ENCODE data around the gene WIZ.
"Not testable (repeated sequence)": the region's sequence is repeated elsewhere in the genome, so short reads cannot be mapped to it uniquely, and the experiment has no call there.

WIZ gene

GRCh38 chr19:15428956-15429824, 20.6 kb downstream of the WIZ start:
- no peak for DNase-seq

- no peak for DNase-seq
Measured at GRCh38 chr19:15427991-15428471, 21.7 kb downstream of the WIZ start.

DNA sequence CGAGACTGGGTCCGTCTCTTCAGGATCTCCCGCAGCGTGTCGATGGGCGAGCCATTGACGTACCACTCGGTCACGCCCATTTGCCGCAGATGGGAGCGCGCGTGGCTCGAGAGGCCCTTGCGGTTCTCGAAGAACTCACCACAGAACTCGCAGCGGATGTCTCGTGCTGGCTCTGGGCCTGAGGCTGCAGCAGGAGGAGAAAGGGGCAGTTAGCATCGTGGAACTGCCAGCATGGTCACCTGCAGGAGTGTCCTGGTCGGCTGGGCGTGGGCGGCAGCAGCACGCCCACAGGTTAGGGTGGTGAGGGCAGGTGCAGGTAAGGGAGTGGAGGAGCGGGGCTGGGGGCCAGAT, 22.4 kb downstream of the WIZ start:
- no peak for DNase-seq

- no peak for DNase-seq
Measured at GRCh38 chr19:15426485-15427349, 23.0 kb downstream of the WIZ start.

DNA sequence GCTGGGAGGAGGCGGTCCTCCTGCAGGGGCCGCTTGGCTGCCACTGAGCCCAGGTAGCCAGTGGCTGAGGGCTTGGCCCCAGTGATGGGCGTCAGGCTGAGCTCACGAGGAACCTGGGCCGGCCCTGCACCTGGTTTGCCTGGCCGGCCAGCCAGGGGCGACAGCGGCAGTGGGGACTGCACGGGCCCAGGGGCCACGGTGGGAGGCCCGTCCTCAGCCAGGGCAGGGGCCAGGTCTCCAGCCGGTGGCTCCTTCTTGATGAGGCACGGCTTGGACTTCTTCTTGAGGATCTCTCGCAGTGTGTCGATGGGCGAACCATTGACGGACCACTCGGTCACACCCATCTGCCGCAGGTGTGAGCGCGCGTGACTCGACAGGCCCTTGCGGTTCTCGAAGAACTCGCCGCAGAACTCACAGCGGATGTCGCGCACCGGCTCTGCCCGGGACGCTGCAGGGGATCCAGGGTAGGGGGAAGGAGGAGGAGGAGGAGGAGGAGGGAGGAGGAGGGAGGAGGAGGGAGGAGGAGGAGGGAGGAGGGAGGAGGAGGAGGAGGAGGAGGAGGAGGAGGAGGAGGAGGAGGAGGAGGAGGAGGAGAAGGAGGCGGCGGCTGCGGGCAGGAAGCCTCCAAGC, 24.3 kb downstream of the WIZ start:
- no peak for DNase-seq

DNA sequence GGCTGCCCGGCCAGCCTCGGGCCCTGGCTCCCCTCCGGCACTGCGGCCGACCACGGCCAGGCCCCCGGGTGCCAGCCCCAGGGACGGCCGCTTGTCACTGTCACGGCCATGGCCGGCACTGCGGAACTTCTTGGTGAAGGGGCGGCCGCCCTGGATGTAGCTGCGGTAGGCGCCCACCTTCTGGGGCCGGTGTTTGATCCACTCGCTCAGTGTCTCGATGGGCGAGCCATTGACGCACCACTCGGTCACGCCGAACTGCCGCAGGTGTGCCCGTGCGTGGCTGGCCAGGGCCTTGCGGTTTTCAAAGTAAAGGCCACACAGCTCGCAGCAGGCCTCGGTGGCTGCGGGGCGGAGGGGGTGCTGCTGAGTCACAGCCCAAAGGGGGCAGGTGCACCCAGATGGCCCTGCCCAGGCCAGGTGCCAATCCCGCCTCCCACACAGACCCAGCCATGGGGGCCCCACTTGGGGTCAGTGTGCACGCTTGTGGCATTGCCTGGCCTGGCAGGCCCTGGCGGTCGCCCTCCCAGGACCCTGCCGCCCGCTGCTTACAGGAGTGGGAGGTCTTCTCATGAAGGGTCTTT, 25.0 kb downstream of the WIZ start:
- no peak for DNase-seq

GRCh38 chr19:15424121-15424520, 25.6 kb downstream of the WIZ start:
- no peak for DNase-seq

DNA sequence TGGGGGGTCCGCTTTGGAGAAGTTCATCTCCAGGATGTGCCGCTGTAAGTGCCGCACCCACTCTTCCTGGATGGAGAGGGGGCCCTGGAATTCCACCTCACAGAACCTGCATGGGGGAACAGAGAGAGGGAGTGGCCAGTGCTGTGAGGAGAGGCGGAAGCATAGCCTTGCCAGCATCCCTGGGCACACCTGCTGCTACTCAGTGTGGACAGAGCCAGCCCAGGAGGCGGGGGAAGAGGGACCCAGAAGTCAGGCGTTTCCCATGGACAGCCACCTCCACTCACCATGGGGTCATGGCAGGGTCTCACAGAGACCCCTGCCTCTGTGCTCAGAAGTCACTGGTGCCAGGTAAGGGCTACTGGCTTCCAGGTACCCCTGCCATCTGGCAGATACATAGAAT, 26.6 kb downstream of the WIZ start:
- no peak for DNase-seq

GRCh38 chr19:15422296-15423075, 27.3 kb downstream of the WIZ start:
- DNase-seq: no peak

DNA sequence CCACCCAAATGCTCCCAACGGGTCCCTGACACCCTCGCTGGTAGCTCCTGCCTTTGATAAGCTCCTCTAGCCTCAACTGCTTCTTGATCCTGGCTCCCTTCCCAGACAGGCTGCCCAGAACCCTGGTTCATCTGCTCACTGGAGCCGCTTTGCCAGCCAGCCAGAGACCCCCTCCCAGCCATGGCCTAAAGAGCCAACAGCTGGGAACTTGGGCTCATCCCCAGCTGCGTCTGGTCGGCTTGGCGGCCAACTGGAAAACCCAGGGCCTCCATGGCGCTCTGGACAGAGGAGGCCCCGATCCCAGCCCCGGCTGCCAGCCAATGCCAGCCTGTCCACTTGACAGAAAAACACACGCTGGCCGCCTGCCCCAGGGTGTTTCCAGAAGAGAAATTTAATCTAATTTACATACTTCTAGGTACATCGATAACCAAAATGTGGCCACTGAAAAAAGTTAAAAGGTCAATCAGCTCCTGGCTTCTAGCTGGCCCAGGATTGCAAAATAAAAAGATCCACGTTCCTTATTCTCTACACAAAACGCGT, 28.0 kb downstream of the WIZ start:
- DNase-seq: no peak

DNA sequence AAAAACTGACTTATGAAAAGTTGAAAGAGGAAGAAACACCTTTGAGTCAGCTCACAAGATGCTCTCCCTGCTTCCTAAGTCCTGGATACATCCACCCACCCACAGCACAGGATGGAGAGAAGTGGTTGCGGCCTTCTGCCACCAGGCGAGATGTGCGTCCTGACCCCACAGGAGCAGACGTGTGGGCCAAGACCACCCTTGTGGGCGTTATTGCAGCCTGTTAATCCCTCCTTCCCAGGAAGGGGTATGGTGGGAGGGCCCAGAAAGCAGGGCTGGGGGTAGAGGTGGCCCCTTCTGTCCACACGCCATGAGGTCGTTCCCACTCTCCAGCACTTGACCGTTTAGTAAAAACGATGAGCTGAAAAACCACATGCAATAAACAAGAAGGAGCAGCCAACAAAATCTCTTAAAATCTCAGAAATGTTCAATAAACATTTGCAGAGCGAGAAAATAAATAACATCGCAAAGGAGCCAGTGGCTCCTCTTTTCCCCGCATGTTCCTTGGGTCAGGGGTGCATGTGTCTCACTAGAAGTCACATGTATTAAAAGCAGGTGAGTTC, 28.5 kb downstream of the WIZ start:
- DNase-seq: no peak

DNA sequence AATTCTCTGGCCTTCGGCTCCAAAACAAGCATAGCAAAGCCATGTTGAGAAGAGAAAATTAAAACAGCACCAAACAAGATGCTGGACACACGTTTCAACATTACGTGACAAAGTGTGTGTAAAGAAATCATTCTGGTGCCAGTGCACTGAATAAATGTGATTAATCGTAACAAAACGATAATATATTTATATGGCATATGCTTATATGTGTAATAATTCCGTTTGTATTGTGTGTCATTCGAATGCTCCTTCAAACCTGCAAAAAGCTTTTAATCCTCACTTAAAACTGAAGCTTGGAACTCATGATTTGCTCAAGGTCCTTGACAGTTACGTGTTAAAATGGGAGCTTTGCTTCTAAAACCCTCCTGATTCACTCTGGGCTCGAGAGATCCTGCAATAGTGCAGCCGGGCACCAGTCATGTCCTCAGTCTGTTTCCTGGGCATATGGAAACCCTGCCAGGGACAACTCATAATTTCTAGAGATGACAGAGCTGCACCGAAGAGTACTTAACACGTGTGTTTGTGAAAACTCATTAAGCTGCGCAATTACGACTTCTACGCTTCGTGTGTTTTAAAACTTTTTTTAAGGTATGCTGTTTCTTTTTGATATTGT, 30.2 kb downstream of the WIZ start:
- no peak for DNase-seq

- peak; percentile 98 for DNase-seq
Measured at GRCh38 chr19:15418579-15419412, 31.0 kb downstream of the WIZ start, which contains the start of gene AKAP8L. AKAP8L (minus strand) TSS chr19:15418988; CDS start chr19:15418923, 65 bp downstream.

DNA sequence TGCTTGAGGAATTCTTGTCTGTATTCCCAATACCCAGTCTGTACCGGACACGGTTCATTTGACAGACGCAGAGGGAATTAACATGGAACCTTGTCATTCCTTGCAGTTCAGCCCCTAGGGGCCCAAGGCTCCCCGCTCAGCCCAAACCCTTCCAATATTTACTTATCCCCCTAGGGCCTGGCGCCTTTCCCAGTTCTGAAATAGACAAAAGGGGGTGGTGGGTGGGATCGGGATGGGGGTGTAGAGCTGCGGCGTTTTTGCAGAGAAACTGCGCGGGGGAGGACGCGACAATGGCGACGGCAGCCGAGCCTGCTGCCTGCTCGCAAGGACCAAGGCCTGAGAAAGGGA, 31.6 kb downstream of the WIZ start:
- DNase-seq: no peak

GRCh38 chr19:15417699-15418098, 32.1 kb downstream of the WIZ start:
- no peak for DNase-seq

DNA sequence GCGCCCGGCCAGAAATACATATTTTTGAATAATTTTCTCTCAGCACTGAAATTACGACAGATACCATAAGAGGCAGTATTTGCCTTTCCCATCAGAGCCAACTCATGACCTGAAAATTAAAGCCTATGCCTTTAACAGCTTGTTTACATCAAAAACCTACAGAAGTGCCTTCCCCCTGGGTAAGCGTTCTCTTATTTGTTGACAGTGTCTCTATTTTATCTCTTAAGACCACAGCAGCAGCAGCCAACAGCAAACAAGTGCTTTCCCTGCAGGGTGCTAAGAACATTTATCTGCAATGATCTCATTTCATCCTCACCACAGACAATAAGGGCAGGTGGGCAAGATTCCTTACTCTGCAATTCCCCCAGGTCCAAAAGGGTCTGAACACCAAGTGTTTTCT, 36.9 kb downstream of the WIZ start:
- DNase-seq: no peak

- not testable (repeated sequence) for DNase-seq
Measured at GRCh38 chr19:15411351-15411750, 38.4 kb downstream of the WIZ start.

DNA sequence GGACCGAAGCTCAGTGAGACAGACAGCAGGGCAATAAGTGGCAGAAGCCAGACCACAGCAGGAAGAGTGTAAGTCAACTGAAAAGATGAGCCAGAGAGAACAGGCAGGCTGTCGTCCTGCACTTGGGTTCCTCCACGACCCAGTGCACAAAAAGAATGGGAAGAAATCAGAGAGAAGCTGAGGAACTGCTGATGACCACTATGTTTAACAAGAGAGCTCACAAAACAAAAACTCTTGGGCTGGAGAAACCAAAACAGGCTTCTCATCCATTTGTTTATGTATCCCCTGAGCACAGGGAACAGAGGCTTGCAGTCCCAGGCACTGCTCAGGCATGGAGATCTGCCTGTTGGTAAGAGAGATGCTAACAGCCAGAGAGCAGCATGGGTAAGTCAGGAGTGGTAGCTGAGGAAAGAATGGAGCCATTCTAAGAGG, 45.0 kb downstream of the WIZ start:
- no peak for DNase-seq

DNA sequence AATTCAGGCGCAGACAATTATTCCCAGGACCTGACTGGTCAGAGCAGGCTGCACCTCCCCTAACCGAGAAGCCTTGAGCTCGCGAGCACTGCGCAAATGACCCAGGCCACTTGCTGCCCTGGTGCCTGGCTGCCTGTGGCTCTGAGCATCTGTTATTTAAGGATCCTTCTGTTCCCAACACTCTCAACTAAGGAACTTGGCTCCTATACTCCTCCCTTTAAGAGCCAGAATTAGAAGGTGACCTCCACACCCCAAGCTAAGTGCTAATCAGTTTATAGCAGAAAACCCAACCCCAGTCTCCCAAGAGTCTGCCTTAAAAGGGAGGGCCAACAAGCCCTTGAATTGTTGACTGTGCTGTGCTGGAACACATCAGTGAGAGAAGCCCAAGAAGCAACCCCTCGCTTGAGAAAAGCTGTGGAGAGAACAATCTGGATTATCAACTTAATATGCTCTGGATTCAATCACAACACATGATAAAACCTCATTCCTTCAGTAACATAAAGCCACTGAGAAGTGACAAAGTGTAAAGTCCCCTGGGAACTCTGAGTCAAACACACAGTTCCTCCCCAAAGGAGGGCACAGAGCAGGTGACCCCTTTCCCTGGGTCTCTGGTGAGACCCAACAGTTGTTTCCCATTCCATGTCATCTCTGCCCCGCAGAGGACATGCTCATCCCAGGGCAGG, 45.5 kb downstream of the WIZ start:
- no peak for DNase-seq

GRCh38 chr19:15403151-15403531, 46.6 kb downstream of the WIZ start:
- no peak for DNase-seq

Data from activated CD8-positive, alpha-beta memory T cell treated with anti-CD3 and anti-CD28 coated beads for 24 hours (primary cell).